HG02970 (cell line): ENCODE measurements around the gene TPPP3.
"Not testable (repeated sequence)": the region's sequence is repeated elsewhere in the genome, so short reads cannot be mapped to it uniquely, and the experiment has no call there.

Experiments
- ATAC-seq: cut with Tn5 transposase; IDR thresholded peaks from one replicate; pipeline ENCODE4 v1.9.1; 2021; ENCODE audit warnings: mild to moderate bottlenecking, moderate library complexity, moderate number of reproducible peaks; ENCODE audit not compliant: unreplicated experiment, low FRiP score

TPPP3 gene

DNA sequence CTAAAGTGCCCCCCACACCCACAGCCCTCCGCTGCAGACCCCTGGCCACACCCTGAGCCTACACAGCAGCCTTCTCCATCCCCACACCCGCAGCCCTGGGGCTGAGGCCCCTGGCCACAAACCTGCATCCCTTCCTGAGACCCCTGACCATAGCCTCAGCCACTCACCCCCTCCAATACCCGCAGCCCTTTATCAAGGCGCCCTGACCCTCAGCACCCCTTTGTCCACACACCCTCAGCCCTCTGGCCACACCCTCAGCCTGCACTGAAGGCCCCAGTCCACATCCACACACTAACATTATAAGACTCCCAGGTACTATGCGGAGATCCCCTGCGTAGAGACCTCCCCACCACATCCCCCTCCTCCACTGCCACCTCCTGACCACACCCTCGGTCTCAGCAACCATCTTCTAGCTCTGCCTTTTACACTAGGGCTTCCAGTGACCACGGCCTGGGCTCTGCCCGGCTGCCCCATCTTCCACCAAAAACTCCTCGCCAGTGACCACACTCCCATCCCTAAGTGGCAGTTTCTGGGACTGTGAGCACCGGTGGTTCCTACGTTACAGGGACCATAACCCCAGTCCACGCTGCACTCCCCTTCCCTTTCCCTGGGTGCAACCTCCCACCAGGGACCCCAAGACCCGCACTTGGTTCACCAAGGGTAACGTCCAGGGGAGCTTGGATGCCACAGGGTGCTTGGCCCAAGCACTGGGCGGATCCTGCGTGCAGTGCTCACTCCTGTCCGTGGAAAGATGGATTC lies 818 bp downstream of the TPPP3 start:
- ATAC-seq: no peak

DNA sequence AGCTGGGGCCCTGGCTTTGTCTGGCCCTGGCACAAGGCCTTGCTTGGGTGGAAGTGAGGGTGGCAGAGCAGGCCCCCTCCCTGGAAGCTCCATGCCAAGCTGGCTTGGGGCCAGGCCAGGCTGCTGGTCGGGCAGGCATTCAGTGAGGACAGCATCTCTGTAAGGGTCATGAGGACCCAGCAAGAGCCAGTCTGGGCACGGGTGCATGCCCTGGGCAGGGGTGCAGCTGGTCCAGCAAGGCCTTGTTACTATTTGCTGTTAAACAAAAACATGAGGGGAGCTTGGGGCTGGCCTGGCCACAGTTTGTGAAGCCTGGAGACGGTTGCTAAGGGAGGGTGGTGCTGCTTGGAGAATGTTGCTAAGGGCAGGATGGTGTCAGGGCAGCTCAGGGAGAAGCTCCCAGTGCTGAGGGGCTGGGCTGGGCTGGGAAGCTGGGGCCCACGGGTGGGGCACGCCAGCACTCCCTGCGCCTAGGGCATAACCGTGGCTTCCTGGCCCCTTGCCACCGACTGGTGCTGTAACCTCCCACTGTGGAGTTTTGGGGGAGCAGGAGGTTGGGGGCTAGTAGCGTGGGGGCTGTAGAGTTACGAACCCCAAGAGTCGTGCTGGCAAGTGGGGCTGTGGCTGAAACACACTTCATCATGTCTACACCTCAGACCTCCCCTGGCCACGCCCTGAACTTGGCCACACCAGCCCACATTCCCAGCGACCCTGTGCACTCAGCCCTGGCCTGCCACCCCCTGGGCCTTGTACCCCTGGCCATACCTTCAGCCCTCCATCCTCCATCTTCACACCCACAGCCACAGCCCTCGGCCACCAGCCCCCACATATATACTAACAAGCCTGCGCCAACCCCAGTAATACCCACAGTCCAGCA lies 1.6 kb downstream of the TPPP3 start:
- no peak for ATAC-seq

DNA sequence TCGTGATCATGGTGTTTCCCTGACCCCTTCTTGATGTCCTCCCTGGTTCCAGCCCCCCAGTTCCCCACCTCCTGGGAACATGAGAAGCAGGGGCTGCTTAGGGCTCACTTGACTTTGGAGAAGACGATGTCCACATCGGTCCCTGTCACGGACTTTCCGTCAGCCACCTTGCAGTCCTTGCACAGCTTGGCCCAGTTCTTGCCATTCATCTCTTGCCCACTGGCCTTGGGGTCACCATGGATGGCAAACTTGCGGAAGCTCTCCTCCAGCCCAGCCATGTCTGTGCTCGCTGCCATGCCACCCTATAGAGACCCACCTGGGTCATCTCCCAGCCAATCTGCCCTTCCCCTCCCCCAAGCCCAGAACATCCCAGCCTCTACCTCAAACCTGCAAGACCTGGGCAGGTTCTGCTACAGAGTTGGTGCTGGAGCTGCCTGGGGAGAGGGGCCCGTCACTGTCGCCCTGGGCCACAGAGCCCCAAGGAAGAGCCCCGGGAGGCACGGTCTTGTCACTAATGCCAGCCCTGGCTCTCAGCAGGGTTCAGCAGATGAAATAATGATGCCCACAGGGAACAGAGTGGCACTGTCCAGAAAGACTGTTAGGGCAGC lies 2.4 kb downstream of the TPPP3 start:
- ATAC-seq: no peak

GRCh38 chr16:67389911-67390815 lies 3.1 kb downstream of the TPPP3 start:
- no peak for ATAC-seq

DNA sequence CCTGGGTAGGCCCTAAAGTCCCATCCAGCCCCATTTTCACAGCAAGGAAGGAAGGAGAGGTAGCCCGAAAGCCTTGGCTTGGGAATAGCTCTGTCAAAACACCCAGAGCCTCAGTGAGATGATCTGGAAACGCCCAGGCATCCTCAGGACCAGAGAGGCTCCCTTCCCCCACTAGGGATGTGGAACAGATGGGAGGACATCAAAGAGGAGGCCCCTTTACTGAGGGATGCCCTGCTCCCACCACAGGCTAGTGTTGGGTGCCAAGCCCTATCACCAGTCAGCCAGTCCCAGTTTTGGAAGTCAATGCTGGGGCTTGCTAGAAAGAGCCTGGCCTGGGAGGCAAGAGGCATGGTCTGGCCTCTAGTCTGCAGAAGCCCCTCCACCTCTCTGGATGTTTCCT lies 4.7 kb downstream of the TPPP3 start:
- ATAC-seq: no peak

DNA sequence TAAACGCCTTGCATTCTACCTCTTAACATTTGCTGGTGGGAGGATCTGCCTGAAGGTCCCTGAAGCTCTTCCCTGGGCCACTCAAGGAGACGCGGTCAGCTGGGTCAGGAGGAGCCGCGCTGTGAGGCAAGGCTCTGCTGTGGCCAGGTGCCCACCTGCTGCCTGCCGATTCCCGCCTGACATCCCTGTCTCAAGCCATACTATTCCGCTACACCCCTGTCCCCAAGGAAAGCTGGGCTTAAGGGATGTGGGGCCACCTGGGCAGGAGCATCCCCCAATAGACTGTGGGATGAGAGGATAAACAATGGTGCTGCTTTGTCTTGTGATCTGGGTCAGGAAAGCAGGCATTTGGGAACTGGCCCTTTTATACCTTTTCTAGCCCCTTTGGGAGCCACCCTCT lies 5.1 kb downstream of the TPPP3 start:
- ATAC-seq: no peak

DNA sequence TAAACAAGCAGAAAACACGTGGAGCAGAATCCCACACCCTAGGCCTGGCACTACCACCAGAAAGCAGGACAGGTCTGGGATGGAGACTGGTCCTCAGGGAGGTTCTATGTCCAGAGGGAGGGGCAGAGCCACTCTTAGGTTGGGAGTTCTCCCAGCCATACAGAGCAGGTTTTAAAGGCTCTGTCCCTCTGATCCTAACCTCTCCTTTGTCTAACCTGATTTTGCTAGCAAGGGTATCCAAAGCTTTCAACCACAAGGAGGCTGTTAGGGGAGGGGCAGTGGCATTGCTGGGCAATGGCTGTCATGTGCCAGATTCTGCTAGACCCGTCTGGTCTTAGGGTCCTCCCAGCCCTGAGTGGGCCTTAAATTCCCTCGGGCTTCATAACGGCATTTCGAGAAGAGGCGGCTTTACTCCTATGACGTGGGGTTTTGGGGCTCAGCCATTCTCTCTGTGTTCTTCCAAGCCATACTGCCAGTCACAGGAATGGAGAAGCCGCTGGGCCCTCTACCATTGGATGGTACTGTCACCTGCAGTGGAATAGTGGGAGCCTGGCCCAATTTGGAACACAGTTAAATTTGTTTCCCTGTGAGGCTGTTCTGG lies 5.7 kb downstream of the TPPP3 start:
- no peak for ATAC-seq

DNA sequence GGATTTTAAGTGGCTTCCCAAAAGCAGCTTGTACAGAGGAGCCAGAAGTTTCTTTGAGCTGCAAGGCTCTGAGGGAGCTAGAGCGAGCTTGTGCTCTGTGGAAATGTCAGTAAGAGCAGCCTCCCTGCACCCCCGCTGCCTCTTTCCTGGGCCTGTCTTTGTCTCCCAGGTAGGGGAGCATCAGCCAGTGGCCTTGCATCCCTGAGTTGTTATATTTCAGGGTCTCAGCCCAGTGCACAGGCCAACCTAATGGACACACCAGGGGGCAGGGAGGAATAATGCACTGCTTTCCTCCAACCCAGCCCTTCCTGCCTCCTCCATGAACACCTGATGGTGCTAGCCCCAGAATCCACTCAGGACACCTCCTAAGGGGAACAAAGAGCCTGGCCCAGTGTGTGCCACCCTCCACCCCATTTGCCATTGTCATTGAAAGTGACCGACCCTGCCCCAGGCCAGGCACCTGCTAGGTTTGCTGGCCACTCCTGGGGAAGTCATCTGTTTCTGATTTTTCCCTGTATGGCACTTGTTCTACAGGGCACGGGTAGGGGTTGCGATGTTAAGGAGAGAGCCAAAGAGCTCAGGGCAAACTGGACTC lies 6.3 kb downstream of the TPPP3 start:
- ATAC-seq: no peak

- no peak for ATAC-seq
These were observed 8.4 kb downstream of the TPPP3 start for GRCh38 chr16:67384778-67385510.

DNA sequence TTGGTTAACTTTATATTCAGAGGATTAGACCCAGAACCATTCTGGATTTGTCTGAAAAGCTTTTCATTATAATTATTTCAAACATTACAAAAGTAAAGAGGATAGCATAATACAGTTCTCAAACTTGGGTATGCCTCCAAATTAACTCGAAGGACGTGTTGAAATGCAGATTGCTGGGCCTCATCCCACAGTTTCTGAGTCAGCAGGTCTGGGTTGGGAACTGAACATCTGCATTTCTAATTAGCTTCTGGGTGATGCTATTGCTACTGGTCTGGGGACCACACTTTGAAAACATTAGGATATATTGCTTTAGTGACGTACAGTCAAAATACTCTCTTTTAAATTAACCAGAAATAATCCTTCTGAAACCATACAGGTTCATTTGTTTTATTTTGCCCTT lies 10.0 kb downstream of the TPPP3 start:
- no peak for ATAC-seq

- no peak for ATAC-seq
These were observed 14.7 kb downstream of the TPPP3 start for GRCh38 chr16:67378642-67379041.

GRCh38 chr16:67376012-67376411 lies 17.3 kb downstream of the TPPP3 start:
- ATAC-seq: not testable (repeated sequence)

GRCh38 chr16:67372664-67373063 lies 20.6 kb downstream of the TPPP3 start:
- ATAC-seq: no peak

DNA sequence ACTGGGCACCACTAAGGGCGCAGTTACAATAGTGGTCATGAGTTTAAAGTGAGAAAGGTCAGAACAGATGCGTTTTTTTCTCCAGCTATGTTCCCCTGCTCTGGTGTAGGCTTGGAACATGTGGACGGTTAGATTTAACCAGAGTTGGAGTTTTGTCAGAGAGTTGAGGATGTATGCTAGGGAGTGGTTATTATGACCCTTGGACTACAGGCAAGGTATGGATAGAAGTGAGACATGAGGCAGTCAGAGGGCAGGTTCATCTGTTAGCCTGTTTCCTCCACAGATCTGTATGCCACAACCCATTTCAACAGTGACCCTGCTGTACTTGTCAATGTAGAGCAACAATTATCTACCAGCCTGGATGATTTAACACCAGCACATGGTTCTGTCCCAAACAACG lies 22.6 kb downstream of the TPPP3 start:
- no peak for ATAC-seq

- no peak for ATAC-seq
These were observed 28.6 kb downstream of the TPPP3 start for GRCh38 chr16:67364600-67365235.

DNA sequence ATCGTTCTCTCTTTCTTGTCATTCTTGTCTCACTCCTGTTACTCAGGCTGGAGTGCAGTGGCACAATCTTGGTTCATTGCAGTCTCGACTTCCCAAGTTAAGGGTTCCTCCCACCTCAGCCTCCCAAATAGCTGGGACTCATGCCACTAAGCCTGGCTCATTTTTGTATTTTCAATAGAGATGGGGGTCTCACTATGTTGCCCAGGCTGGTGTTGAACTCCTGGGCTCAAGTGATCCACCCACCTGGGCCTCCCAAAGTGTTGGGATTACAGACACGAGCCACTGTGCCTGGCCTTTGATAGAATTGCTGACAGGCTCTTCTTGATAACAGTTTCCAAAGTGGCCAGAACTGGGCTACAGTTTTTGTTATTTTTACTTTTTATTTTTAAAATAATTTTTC lies 32.3 kb downstream of the TPPP3 start:
- no peak for ATAC-seq

- ATAC-seq: not testable (repeated sequence)
These were observed 33.6 kb downstream of the TPPP3 start for GRCh38 chr16:67359540-67360269.

- ATAC-seq: no peak
These were observed 35.7 kb downstream of the TPPP3 start for GRCh38 chr16:67357561-67357960.
